ENCODE results near the gene SYDE2. TPM values are rescaled to one million over a fixed set of nuclear protein-coding genes. Genes with fewer than 3 reads are reported as not detected.
"Not testable (repeated sequence)": the region's sequence is repeated elsewhere in the genome, so short reads cannot be mapped to it uniquely, and the experiment has no call there.

Gene SYDE2
- total RNA-seq, 6 donors from 2014 or later, result 14.3 to 38.5 (median 23.2) TPM

GRCh38 chr1:85195703-85196102 is 5.1 kb downstream of the SYDE2 start:
- WGBS, 2 donors, result 59 to 71% methylated on average over 2 of the region's 2 CpGs
- DNase-seq (no peak), ATAC-seq (ENCODE audit: low FRiP score in 2 of 2) (no peak)
- Histone ChIP-seq H3K4me3 (peak overlapping the region in 1 of 4 donors; percentile 18), H3K36me3 (no peaks in the 10 kb centered on the region), H3K27ac (peak overlapping the region in 2 of 4 donors; percentile 0 to 51), H3K4me1 (peaks cover 0 to 8% (median 2%) of the 10 kb centered on the region in 4 donors), H3K27me3 (peaks cover 0 to 1% (median 0%) of the 10 kb centered on the region in 4 donors), H3K9me3 (no peaks in the 10 kb centered on the region)
- TF ChIP-seq POLR2A (IDR thresholded peaks at IDR 0.05) (no peak), EP300 (IDR thresholded peaks at IDR 0.05) (no peak), CTCF (IDR thresholded peaks at IDR 0.05) (no peak), POLR2AphosphoS5 (IDR thresholded peaks at IDR 0.05) (no peak)

- peaks cover 0 to 23% (median 0%) of the 10 kb centered on the region in 4 donors for H3K36me3 ChIP-seq
- ATAC-seq (ENCODE audit: low FRiP score in 2 of 2); H3K4me1 ChIP-seq; H3K9me3 ChIP-seq; DNase-seq; H3K27ac ChIP-seq; H3K4me3 ChIP-seq; H3K27me3 ChIP-seq: not testable (repeated sequence)
Measured at GRCh38 chr1:85192129-85192528, 8.7 kb downstream of the SYDE2 start.

GRCh38 chr1:85189120-85189519 is 11.7 kb downstream of the SYDE2 start:
- H3K4me3 ChIP-seq, result no peak overlapping the region
- no peak for TF ChIP-seq POLR2AphosphoS5 (IDR thresholded peaks at IDR 0.05)
- no peak for TF ChIP-seq EP300 (IDR thresholded peaks at IDR 0.05)
- no peak for TF ChIP-seq CTCF (IDR thresholded peaks at IDR 0.05)
- no peak for TF ChIP-seq POLR2A (IDR thresholded peaks at IDR 0.05)
- no peaks in the 10 kb centered on the region for H3K9me3 ChIP-seq
- no peaks in the 10 kb centered on the region for H3K27me3 ChIP-seq
- H3K4me1 ChIP-seq, result no peaks in the 10 kb centered on the region
- 60 to 76% methylated on average over 1 of the region's 1 CpG for WGBS, 2 donors
- peaks cover 0 to 23% (median 0%) of the 10 kb centered on the region in 4 donors for H3K36me3 ChIP-seq
- DNase-seq (no peak), ATAC-seq (ENCODE audit: low FRiP score in 2 of 2) (no peak)
- H3K27ac ChIP-seq, result no peak overlapping the region

- Histone ChIP-seq H3K36me3 (peaks cover 0 to 23% (median 0%) of the 10 kb centered on the region in 4 donors), H3K4me3 (no peak overlapping the region), H3K4me1 (no peaks in the 10 kb centered on the region), H3K27ac (no peak overlapping the region), H3K27me3 (no peaks in the 10 kb centered on the region), H3K9me3 (no peaks in the 10 kb centered on the region)
- DNase-seq, result no peak
- no peak for ATAC-seq (ENCODE audit: low FRiP score in 2 of 2)
- WGBS, 2 donors, result 70 to 76% methylated on average over 5 of the region's 5 CpGs
- TF ChIP-seq EP300 (IDR thresholded peaks at IDR 0.05) (no peak), CTCF (IDR thresholded peaks at IDR 0.05) (no peak), POLR2A (IDR thresholded peaks at IDR 0.05) (no peak), POLR2AphosphoS5 (IDR thresholded peaks at IDR 0.05) (no peak)
Measured at GRCh38 chr1:85188530-85188929, 12.3 kb downstream of the SYDE2 start.

- not testable (repeated sequence) for H3K4me3 ChIP-seq; DNase-seq; H3K27ac ChIP-seq; H3K4me1 ChIP-seq; ATAC-seq (ENCODE audit: low FRiP score in 2 of 2); H3K9me3 ChIP-seq; H3K27me3 ChIP-seq
- WGBS, 2 donors, result 88 to 100% methylated on average over 2 to 3 of the region's 3 CpGs
- peaks cover 0 to 29% (median 0%) of the 10 kb centered on the region in 4 donors for H3K36me3 ChIP-seq
Measured at GRCh38 chr1:85187021-85187420, 13.8 kb downstream of the SYDE2 start.

- Histone ChIP-seq H3K36me3 (peaks cover 0 to 20% (median 0%) of the 10 kb centered on the region in 4 donors), H3K4me3 (no peak overlapping the region), H3K4me1 (peaks cover 0 to 3% (median 0%) of the 10 kb centered on the region in 4 donors), H3K9me3 (no peaks in the 10 kb centered on the region), H3K27me3 (no peaks in the 10 kb centered on the region), H3K27ac (no peak overlapping the region)
- no peak for DNase-seq
- no peak for ATAC-seq (ENCODE audit: low FRiP score in 2 of 2)
- 69 to 70% methylated on average over 1 of the region's 1 CpG for WGBS, 2 donors
- TF ChIP-seq EP300 (IDR thresholded peaks at IDR 0.05) (no peak), POLR2A (IDR thresholded peaks at IDR 0.05) (no peak), POLR2AphosphoS5 (IDR thresholded peaks at IDR 0.05) (no peak), CTCF (IDR thresholded peaks at IDR 0.05) (no peak)
Measured at GRCh38 chr1:85184245-85184644, 16.6 kb downstream of the SYDE2 start.

All from upper lobe of left lung (tissue), 6 donors.